Measurements from ENCODE around the gene ASGR1.

The ASGR1 gene

DNA sequence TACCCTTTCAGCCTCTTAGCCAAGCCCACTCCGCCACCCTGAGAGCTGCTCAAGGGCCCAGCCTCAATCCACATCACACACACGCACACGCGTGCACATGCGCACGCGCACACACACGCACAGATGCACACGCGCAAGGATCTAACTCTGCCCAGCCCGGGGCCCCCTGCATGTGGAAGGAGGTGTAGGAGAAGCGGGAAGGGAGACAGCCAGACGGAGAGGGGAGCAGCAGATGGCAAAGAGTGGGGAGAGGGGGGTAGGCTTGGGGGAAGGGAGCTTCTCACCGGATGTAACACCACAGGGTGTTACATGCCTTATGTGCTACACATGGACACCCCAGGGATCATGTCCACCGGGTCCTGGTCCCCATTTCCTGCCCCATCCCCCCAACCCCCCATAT is 25.2 kb upstream of the ASGR1 start:
- no peak for TF ChIP-seq FOXM1 (IDR thresholded peaks at IDR 0.05; ENCODE audit: borderline replicate concordance, low read depth)
- TF ChIP-seq EGR1 (IDR thresholded peaks at IDR 0.05): no peak
- TF ChIP-seq, protein P1, sequence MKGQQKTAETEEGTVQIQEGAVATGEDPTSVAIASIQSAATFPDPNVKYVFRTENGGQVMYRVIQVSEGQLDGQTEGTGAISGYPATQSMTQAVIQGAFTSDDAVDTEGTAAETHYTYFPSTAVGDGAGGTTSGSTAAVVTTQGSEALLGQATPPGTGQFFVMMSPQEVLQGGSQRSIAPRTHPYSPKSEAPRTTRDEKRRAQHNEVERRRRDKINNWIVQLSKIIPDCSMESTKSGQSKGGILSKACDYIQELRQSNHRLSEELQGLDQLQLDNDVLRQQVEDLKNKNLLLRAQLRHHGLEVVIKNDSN (IDR thresholded peaks at IDR 0.05): no peak
- no peak for TF ChIP-seq ZBTB7A (IDR thresholded peaks at IDR 0.05; ENCODE audit: low read depth)
- no peak for TF ChIP-seq TCF12 (IDR thresholded peaks at IDR 0.05; ENCODE audit: low read depth)
- no peak for TF ChIP-seq RAD21 (IDR thresholded peaks at IDR 0.05; ENCODE audit: low read depth)
- no peak for TF ChIP-seq TAF1 (IDR thresholded peaks at IDR 0.05; ENCODE audit: low read depth)

- TF ChIP-seq CEBPB (IDR thresholded peaks at IDR 0.05) (no peak), YY1 (IDR thresholded peaks at IDR 0.05; ENCODE audit: low read depth) (no peak), NFIC (IDR thresholded peaks at IDR 0.05) (no peak), TAF1 (IDR thresholded peaks at IDR 0.05; ENCODE audit: low read depth) (no peak), REST (IDR thresholded peaks at IDR 0.05; ENCODE audit: low read depth) (no peak), CREB1 (IDR thresholded peaks at IDR 0.05; ENCODE audit: low read depth) (no peak), RAD21 (IDR thresholded peaks at IDR 0.05; ENCODE audit: low read depth) (no peak), TEAD4 (IDR thresholded peaks at IDR 0.05) (no peak), FOXM1 (IDR thresholded peaks at IDR 0.05; ENCODE audit: borderline replicate concordance, low read depth) (no peak), TCF12 (IDR thresholded peaks at IDR 0.05; ENCODE audit: low read depth) (no peak), ZBTB7A (IDR thresholded peaks at IDR 0.05; ENCODE audit: low read depth) (no peak), EGR1 (IDR thresholded peaks at IDR 0.05) (no peak), EP300 (IDR thresholded peaks at IDR 0.05; ENCODE audit: borderline replicate concordance) (no peak)
- TF ChIP-seq, protein P1 (IDR thresholded peaks at IDR 0.05): no peak
- TF ChIP-seq, protein P2, sequence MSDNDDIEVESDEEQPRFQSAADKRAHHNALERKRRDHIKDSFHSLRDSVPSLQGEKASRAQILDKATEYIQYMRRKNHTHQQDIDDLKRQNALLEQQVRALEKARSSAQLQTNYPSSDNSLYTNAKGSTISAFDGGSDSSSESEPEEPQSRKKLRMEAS (IDR thresholded peaks at IDR 0.05): no peak
These were observed 24.2 kb upstream of the ASGR1 start for GRCh38 chr17:7203391-7203790.

GRCh38 chr17:7196651-7197401 is 17.7 kb upstream of the ASGR1 start:
- no peak for TF ChIP-seq FOXM1 (IDR thresholded peaks at IDR 0.05; ENCODE audit: borderline replicate concordance, low read depth)
- no peak for TF ChIP-seq YY1 (IDR thresholded peaks at IDR 0.05; ENCODE audit: low read depth)
- no peak for TF ChIP-seq NFIC (IDR thresholded peaks at IDR 0.05)
- TF ChIP-seq RAD21 (IDR thresholded peaks at IDR 0.05; ENCODE audit: low read depth): no peak
- TF ChIP-seq CEBPB (IDR thresholded peaks at IDR 0.05): no peak
- TF ChIP-seq TEAD4 (IDR thresholded peaks at IDR 0.05): no peak
- TF ChIP-seq, protein P2 (IDR thresholded peaks at IDR 0.05): no peak
- no peak for TF ChIP-seq TCF12 (IDR thresholded peaks at IDR 0.05; ENCODE audit: low read depth)
- TF ChIP-seq EP300 (IDR thresholded peaks at IDR 0.05; ENCODE audit: borderline replicate concordance): no peak
- TF ChIP-seq TAF1 (IDR thresholded peaks at IDR 0.05; ENCODE audit: low read depth): no peak
- TF ChIP-seq REST (IDR thresholded peaks at IDR 0.05; ENCODE audit: low read depth): no peak
- no peak for TF ChIP-seq CREB1 (IDR thresholded peaks at IDR 0.05; ENCODE audit: low read depth)
- TF ChIP-seq ZBTB7A (IDR thresholded peaks at IDR 0.05; ENCODE audit: low read depth): no peak
- TF ChIP-seq, protein P1 (IDR thresholded peaks at IDR 0.05): no peak
- TF ChIP-seq EGR1 (IDR thresholded peaks at IDR 0.05): no peak

- TF ChIP-seq CEBPB (IDR thresholded peaks at IDR 0.05) (no peak), NFIC (IDR thresholded peaks at IDR 0.05) (no peak), TAF1 (IDR thresholded peaks at IDR 0.05; ENCODE audit: low read depth) (no peak), FOXM1 (IDR thresholded peaks at IDR 0.05; ENCODE audit: borderline replicate concordance, low read depth) (no peak), EP300 (IDR thresholded peaks at IDR 0.05; ENCODE audit: borderline replicate concordance) (no peak), TEAD4 (IDR thresholded peaks at IDR 0.05) (no peak), TCF12 (IDR thresholded peaks at IDR 0.05; ENCODE audit: low read depth) (no peak), REST (IDR thresholded peaks at IDR 0.05; ENCODE audit: low read depth) (no peak), EGR1 (IDR thresholded peaks at IDR 0.05) (no peak), ZBTB7A (IDR thresholded peaks at IDR 0.05; ENCODE audit: low read depth) (no peak), YY1 (IDR thresholded peaks at IDR 0.05; ENCODE audit: low read depth) (no peak), CREB1 (IDR thresholded peaks at IDR 0.05; ENCODE audit: low read depth) (no peak), RAD21 (IDR thresholded peaks at IDR 0.05; ENCODE audit: low read depth) (no peak)
- TF ChIP-seq, protein P1 (IDR thresholded peaks at IDR 0.05): no peak
- TF ChIP-seq, protein P2 (IDR thresholded peaks at IDR 0.05): no peak
These were observed 16.8 kb upstream of the ASGR1 start for GRCh38 chr17:7195971-7196370.

Data from Ishikawa (cell line).